RWPE2 (cell line): ENCODE results near the gene COL4A5.
A peak's percentile ranks its signal among the peaks of the same experiment; 100 is the strongest.

Experiments
- ATAC-seq: fragments of 200-7000 bp; cut with Tn5 transposase; 3 replicates; pipeline ENCODE4 v1.9.1; 2021; ENCODE audit warnings: low read depth
- DNase-seq: peaks from one replicate; pipeline ENCODE4 v3.0.0-alpha.2; 2020; ENCODE audit warnings: low spot score
- H3K27ac ChIP-seq: fragments of 450-650 bp; 2 replicates; pipeline ENCODE4 v1.5.1; 2017; ENCODE audit warnings: mild to moderate bottlenecking; ENCODE audit not compliant: poor library complexity, severe bottlenecking
- H3K27me3 ChIP-seq: fragments of 250-450 bp; sonication (Bioruptor Pico); 2 replicates; pipeline ENCODE4 v1.5.1; 2021; ENCODE audit warnings: mild to moderate bottlenecking, moderate library complexity; ENCODE audit not compliant: insufficient read depth, poor library complexity, severe bottlenecking
- H3K36me3 ChIP-seq: fragments of 250-450 bp; sonication (Bioruptor Pico); 2 replicates; pipeline ENCODE4 v1.5.1; 2020; ENCODE audit warnings: low read depth, mild to moderate bottlenecking, moderate library complexity
- H3K4me1 ChIP-seq: fragments of 250-450 bp; sonication (Bioruptor Pico); 2 replicates; pipeline ENCODE4 v1.5.1; 2021; ENCODE audit warnings: mild to moderate bottlenecking, moderate library complexity; ENCODE audit not compliant: insufficient read depth, poor library complexity, severe bottlenecking
- H3K4me3 ChIP-seq: fragments of 250-450 bp; sonication (Bioruptor Pico); 2 replicates; pipeline ENCODE4 v1.5.1; 2021; ENCODE audit warnings: mild to moderate bottlenecking, moderate library complexity; ENCODE audit not compliant: severe bottlenecking
- H3K9me3 ChIP-seq: fragments of 250-450 bp; sonication (Bioruptor Pico); 2 replicates; pipeline ENCODE4 v1.5.1; 2021; ENCODE audit warnings: mild to moderate bottlenecking, moderate library complexity; ENCODE audit not compliant: severe bottlenecking
- TF ChIP-seq, protein P1 (sequence below): fragments of 450-650 bp; IDR thresholded peaks from one replicate; pipeline ENCODE4 v1.5.1; 2017; ENCODE audit warnings: mild to moderate bottlenecking, moderate library complexity; ENCODE audit not compliant: poor library complexity, severe bottlenecking

Gene COL4A5

DNA sequence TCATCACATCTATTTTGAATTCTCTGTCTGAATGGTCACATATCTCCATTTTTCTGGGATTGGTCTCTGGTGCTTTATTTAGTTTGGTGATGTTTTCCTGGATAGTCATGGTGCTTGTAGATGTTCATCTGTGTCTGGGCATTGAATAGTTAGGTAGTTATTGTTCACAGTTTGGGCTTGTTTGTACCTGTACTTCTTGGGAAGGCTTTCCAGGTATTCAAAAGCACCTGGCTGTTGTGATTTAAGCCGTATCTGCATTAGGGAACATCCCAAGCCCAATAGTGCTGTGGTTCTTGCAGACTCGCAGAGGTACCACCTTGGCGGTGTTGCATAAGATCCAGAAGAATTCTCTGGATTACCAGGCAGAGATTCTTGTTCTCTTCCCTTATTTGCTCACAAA is 44.6 kb downstream of the COL4A5 start:
- ATAC-seq = no peak; the same call in 2 of the 3 replicates
- H3K4me1 ChIP-seq = no peaks in the 10 kb centered on the region
- H3K4me3 ChIP-seq = no peak overlapping the region
- TF ChIP-seq, protein P1, sequence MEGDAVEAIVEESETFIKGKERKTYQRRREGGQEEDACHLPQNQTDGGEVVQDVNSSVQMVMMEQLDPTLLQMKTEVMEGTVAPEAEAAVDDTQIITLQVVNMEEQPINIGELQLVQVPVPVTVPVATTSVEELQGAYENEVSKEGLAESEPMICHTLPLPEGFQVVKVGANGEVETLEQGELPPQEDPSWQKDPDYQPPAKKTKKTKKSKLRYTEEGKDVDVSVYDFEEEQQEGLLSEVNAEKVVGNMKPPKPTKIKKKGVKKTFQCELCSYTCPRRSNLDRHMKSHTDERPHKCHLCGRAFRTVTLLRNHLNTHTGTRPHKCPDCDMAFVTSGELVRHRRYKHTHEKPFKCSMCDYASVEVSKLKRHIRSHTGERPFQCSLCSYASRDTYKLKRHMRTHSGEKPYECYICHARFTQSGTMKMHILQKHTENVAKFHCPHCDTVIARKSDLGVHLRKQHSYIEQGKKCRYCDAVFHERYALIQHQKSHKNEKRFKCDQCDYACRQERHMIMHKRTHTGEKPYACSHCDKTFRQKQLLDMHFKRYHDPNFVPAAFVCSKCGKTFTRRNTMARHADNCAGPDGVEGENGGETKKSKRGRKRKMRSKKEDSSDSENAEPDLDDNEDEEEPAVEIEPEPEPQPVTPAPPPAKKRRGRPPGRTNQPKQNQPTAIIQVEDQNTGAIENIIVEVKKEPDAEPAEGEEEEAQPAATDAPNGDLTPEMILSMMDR = no peak
- no peak for DNase-seq
- H3K9me3 ChIP-seq = no peaks in the 10 kb centered on the region
- H3K27me3 ChIP-seq = no peaks in the 10 kb centered on the region
- H3K27ac ChIP-seq = no peak overlapping the region
- no peaks in the 10 kb centered on the region for H3K36me3 ChIP-seq

DNA sequence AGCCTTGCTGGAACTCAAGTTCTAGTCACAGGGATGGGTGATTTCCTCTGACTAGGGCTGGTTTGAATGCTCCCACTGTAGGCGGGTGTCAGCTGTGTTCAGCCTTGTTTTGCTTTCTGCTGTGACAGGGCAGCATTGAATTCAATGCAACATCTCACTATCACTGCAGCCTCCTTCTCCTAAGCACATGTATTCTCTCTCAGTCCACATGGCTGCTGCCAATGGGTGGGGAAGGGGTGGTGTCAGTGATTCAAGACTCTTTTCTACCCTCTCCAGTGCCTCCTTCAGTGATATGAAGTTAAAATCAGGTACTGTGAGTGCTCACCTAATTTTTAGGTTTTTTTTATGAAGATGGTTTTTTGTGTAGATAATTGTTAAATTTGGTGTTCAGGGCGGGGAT is 46.3 kb downstream of the COL4A5 start:
- H3K9me3 ChIP-seq = no peaks in the 10 kb centered on the region
- DNase-seq (no peak), ATAC-seq (no peak)
- H3K4me3 ChIP-seq = no peak overlapping the region
- H3K27me3 ChIP-seq = no peaks in the 10 kb centered on the region
- no peak overlapping the region for H3K27ac ChIP-seq
- no peaks in the 10 kb centered on the region for H3K4me1 ChIP-seq
- H3K36me3 ChIP-seq = no peaks in the 10 kb centered on the region
- TF ChIP-seq, protein P1 = no peak

DNA sequence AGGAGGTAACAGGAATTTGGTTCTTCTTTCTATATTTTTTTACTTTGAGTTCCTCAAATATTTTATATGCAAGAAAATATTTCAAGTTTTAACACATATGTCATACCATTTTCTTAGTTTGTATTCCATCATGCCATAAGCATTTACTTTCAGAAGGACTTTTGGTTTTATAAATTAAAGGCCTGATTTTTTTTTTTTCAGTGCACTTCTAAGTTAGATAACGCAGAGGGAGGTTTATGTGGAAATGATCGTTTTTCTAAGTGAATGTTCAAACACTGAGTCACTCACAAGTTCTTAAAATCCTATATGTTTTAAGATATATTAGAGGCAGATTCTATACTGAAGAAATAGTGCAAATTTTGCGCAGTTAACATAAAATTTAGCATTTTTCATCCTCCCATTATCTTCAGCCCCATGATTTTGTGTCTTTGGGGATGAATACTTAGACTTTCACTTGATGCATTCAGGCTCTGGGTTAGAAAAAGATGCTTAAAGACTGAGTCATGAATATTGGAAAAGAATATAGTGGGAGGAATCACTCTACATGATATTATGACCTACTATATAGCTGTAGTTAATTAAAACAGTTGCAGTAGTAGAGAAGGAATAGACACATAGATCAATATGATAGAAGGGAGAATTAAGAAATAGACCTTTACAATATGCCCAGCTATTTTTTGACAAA is 54.9 kb downstream of the COL4A5 start:
- H3K27me3 ChIP-seq = no peaks in the 10 kb centered on the region
- no peaks in the 10 kb centered on the region for H3K4me1 ChIP-seq
- ATAC-seq (no peak), DNase-seq (no peak)
- TF ChIP-seq, protein P1 = no peak
- no peaks in the 10 kb centered on the region for H3K9me3 ChIP-seq
- H3K36me3 ChIP-seq = no peaks in the 10 kb centered on the region
- H3K27ac ChIP-seq = no peak overlapping the region
- H3K4me3 ChIP-seq = no peak overlapping the region

DNA sequence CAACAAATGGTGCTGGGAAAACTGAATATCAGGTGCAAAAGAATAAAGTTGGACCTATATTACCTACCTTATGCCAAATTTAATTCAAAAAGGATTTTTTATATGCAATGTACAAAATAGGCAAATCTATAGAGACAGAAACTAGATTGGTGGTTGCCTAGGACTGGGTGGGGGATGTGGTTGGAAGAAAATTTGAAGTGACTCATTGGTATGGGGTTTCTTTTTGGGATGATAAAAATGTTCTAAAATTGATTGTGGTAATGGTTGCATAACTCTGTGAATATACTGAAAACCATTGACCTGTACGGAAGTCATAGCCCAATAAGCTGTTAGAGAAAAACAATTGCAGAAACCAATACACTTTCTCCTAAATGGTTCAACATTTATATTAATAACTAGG is 72.1 kb downstream of the COL4A5 start:
- Histone ChIP-seq H3K4me3 (no peak overlapping the region), H3K27me3 (no peaks in the 10 kb centered on the region), H3K4me1 (peaks cover 11% of the 10 kb centered on the region), H3K9me3 (no peaks in the 10 kb centered on the region), H3K27ac (no peak overlapping the region), H3K36me3 (0 out of 2 replicates have a peak, but pooled peaks cover 3% of the 10 kb centered on the region)
- no peak for DNase-seq
- ATAC-seq = no peak
- TF ChIP-seq, protein P1 = no peak

DNA sequence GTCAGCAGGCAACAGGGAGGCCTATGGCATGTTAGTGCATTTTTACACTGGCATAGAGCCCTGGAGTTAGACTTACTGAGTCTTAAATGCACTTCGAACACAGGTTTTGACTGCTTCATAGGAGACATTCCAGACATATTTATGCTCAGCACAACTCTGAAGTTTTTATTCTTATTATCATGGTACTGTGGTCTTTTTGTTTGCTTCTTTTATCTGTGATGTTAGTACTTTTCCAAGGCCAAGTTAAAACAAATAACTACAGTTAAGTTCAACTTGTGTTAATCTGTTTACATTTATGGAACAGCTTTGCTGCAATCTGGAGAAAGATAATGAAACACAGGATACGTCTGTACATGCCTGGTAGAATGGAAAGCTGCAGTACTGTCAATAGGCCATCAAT is 76.5 kb downstream of the COL4A5 start:
- TF ChIP-seq, protein P1 = no peak
- ATAC-seq = 0 out of 3 replicates have a peak, but pooled peaks have one; percentile 31

More for the DNA sequence above, 76.5 kb downstream of the COL4A5 start:
- H3K9me3 ChIP-seq = no peaks in the 10 kb centered on the region
- H3K27me3 ChIP-seq = no peaks in the 10 kb centered on the region
- 0 out of 2 replicates have a peak, but pooled peaks cover 3% of the 10 kb centered on the region for H3K36me3 ChIP-seq
- H3K27ac ChIP-seq = peak overlapping the region; percentile 13
- peaks cover 11% of the 10 kb centered on the region for H3K4me1 ChIP-seq
- DNase-seq = no peak
- H3K4me3 ChIP-seq = no peak overlapping the region
